Naive thymus-derived CD4-positive, alpha-beta T cell (primary cell): ENCODE measurements around the gene ZBBX. TPM values are rescaled to one million over a fixed set of nuclear protein-coding genes. Genes with fewer than 3 reads are reported as not detected.

Source experiments
- ATAC-seq: fragments of 150-1000 bp; cut with Tn5 transposase; 2 replicates; pipeline ENCODE4 v1.10.0; 2021; ENCODE audit warnings: mild to moderate bottlenecking, moderate library complexity
- CTCF ChIA-PET: fragments of 350-600 bp; sonication (Branson Sonifier 250); formaldehyde crosslinking; loops from one replicate; lab custom pipeline; 2021; ENCODE audit warnings: antibody characterized with exemption; lab: Charles Lee
- POLR2A ChIA-PET: fragments of 350-600 bp; sonication (Branson Sonifier 250); formaldehyde crosslinking; loops from one replicate; lab custom pipeline; 2021; ENCODE audit warnings: antibody characterized with exemption, inconsistent platforms; lab: Charles Lee
- DNase-seq, 9 donors: peaks; one replicate each; pipeline versions ENCODE4 v3.0.0 to v3.0.0-alpha.2; 2020 to 2022; ENCODE audit warnings: mixed read lengths in 1 of 9
- H3K27ac ChIP-seq: one replicate; pipeline ENCODE4 v1.7.0; 2013; ENCODE audit warnings: mild to moderate bottlenecking, low read depth, low read length, moderate library complexity
- H3K27me3 ChIP-seq, 2 donors: one replicate each; pipeline ENCODE4 v1.7.0; 2013; ENCODE audit warnings: low read length in 2 of 2, mild to moderate bottlenecking in 2 of 2, moderate library complexity in 2 of 2; ENCODE audit not compliant: control insufficient read depth in 2 of 2, insufficient read depth in 2 of 2
- H3K36me3 ChIP-seq, 3 experiments: 1 replicate in 2 of 3; 2 replicates in 1 of 3; pipeline ENCODE4 v1.7.0; 2013; ENCODE audit warnings: low read length in 3 of 3, mild to moderate bottlenecking in 3 of 3, moderate library complexity in 1 of 3; ENCODE audit not compliant: insufficient read depth in 3 of 3, control insufficient read depth in 2 of 3
- H3K4me1 ChIP-seq, 2 donors: one replicate each; pipeline ENCODE4 v1.7.0; 2013; ENCODE audit warnings: low read length in 2 of 2, mild to moderate bottlenecking in 2 of 2, moderate library complexity in 1 of 2; ENCODE audit not compliant: control insufficient read depth in 2 of 2, insufficient read depth in 2 of 2
- H3K4me3 ChIP-seq: 2 replicates; pipeline ENCODE4 v1.7.0; 2013; ENCODE audit warnings: mild to moderate bottlenecking, low read length
- H3K9me3 ChIP-seq, 3 experiments: 1 replicate in 2 of 3; 2 replicates in 1 of 3; pipeline ENCODE4 v1.7.0; 2013; ENCODE audit warnings: low read length in 3 of 3; ENCODE audit not compliant: control insufficient read depth in 2 of 3
- H3K27ac Mint-ChIP-seq, 9 donors: one replicate each; pipeline ENCODE4 v1.8.0; 2020 to 2022; ENCODE audit warnings: mixed read lengths in 9 of 9, mild to moderate bottlenecking in 8 of 9, moderate library complexity in 5 of 9, inconsistent platforms in 2 of 9
- H3K27me3 Mint-ChIP-seq, 5 donors: one replicate each; pipeline ENCODE4 v1.8.0; 2021 to 2022; ENCODE audit warnings: mixed read lengths in 5 of 5, mild to moderate bottlenecking in 1 of 5
- H3K36me3 Mint-ChIP-seq, 5 donors: one replicate each; pipeline ENCODE4 v1.8.0; 2020 to 2022; ENCODE audit warnings: mixed read lengths in 5 of 5, mild to moderate bottlenecking in 3 of 5, inconsistent platforms in 1 of 5
- H3K4me1 Mint-ChIP-seq, 7 donors: one replicate each; pipeline ENCODE4 v1.8.0; 2020 to 2022; ENCODE audit warnings: mixed read lengths in 7 of 7, mild to moderate bottlenecking in 3 of 7, inconsistent platforms in 1 of 7
- H3K4me3 Mint-ChIP-seq, 10 donors: one replicate each; pipeline ENCODE4 v1.8.0; 2020 to 2022; ENCODE audit warnings: mild to moderate bottlenecking in 10 of 10, mixed read lengths in 10 of 10, moderate library complexity in 6 of 10, inconsistent platforms in 2 of 10
- H3K9me3 Mint-ChIP-seq, 11 donors: one replicate each; pipeline ENCODE4 v1.8.0; 2020 to 2022; ENCODE audit warnings: mixed read lengths in 11 of 11, mild to moderate bottlenecking in 4 of 11, inconsistent platforms in 1 of 11, moderate library complexity in 1 of 11
- intact Hi-C, 2 donors: fragments of 100-400 bp; cut with micrococcal nuclease; formaldehyde crosslinking; loops; one replicate each; pipeline ENCODE4 v1.15.1; 2023
- polyA plus RNA-seq, 2 donors: library from polyadenylated mRNA; unstranded; fragments of 300-500 nt; fragmentation: Illumina TruSeq; gene quantifications; one replicate each; pipeline ENCODE4 v1.2.3, GENCODE V29; 2021
- total RNA-seq, 6 experiments: library from RNA in 5 of 6; stranded (reverse) in 5 of 6; gene quantifications; 1 replicate in 5 of 6; 2 replicates in 1 of 6; pipeline ENCODE4 v1.2.3 and lab custom pipeline; 2021 to 2026

Gene ZBBX
- total and polyA plus RNA-seq, 7 experiments from 2014 or later: not detected

GRCh38 chr3:167241048-167241845, 138.8 kb downstream of the ZBBX start:
- no peaks in the 10 kb centered on the region for H3K36me3 ChIP-seq
- H3K4me3 Mint-ChIP-seq: no peak overlapping the region
- H3K4me3 ChIP-seq: no peak overlapping the region
- intact Hi-C loops: no loop called here
- H3K27me3 ChIP-seq: no peaks in the 10 kb centered on the region
- H3K27me3 Mint-ChIP-seq: no peaks in the 10 kb centered on the region
- H3K9me3 ChIP-seq: no peaks in the 10 kb centered on the region
- no peak overlapping the region for H3K27ac ChIP-seq
- no peaks in the 10 kb centered on the region for H3K4me1 Mint-ChIP-seq
- POLR2A ChIA-PET: no interaction called here
- CTCF ChIA-PET: no interaction called here
- H3K9me3 Mint-ChIP-seq: peaks cover 0 to 9% (median 2%) of the 10 kb centered on the region in 11 donors
- H3K36me3 Mint-ChIP-seq: no peaks in the 10 kb centered on the region
- H3K27ac Mint-ChIP-seq: no peak overlapping the region
- DNase-seq: no peak
- no peaks in the 10 kb centered on the region for H3K4me1 ChIP-seq
- no peak for ATAC-seq

GRCh38 chr3:167228135-167228534, 152.0 kb downstream of the ZBBX start:
- H3K27ac ChIP-seq: no peak overlapping the region
- intact Hi-C loops: no loop called here
- H3K4me3 ChIP-seq: no peak overlapping the region
- H3K27me3 Mint-ChIP-seq: no peaks in the 10 kb centered on the region
- peaks cover 0 to 12% (median 0%) of the 10 kb centered on the region in 11 donors for H3K9me3 Mint-ChIP-seq
- ChIA-PET CTCF (no interaction called here), POLR2A (no interaction called here)
- H3K4me3 Mint-ChIP-seq: no peak overlapping the region
- ATAC-seq (no peak), DNase-seq (no peak)
- H3K27ac Mint-ChIP-seq: no peak overlapping the region
- H3K4me1 Mint-ChIP-seq: no peaks in the 10 kb centered on the region
- H3K36me3 Mint-ChIP-seq: no peaks in the 10 kb centered on the region
- H3K4me1 ChIP-seq: no peaks in the 10 kb centered on the region
- no peaks in the 10 kb centered on the region for H3K9me3 ChIP-seq
- no peaks in the 10 kb centered on the region for H3K27me3 ChIP-seq
- H3K36me3 ChIP-seq: no peaks in the 10 kb centered on the region

GRCh38 chr3:167225821-167226220, 154.3 kb downstream of the ZBBX start:
- H3K36me3 ChIP-seq: no peaks in the 10 kb centered on the region
- Mint-ChIP-seq H3K9me3 (peaks cover 0 to 15% (median 1%) of the 10 kb centered on the region in 11 donors), H3K36me3 (no peaks in the 10 kb centered on the region), H3K4me3 (no peak overlapping the region), H3K27me3 (no peaks in the 10 kb centered on the region), H3K4me1 (no peaks in the 10 kb centered on the region), H3K27ac (no peak overlapping the region)
- no peak for ATAC-seq
- H3K4me1 ChIP-seq: no peaks in the 10 kb centered on the region
- ChIA-PET CTCF (no interaction called here), POLR2A (no interaction called here)
- intact Hi-C loops: no loop called here
- H3K27me3 ChIP-seq: no peaks in the 10 kb centered on the region
- DNase-seq: no peak
- no peak overlapping the region for H3K27ac ChIP-seq
- H3K9me3 ChIP-seq: no peaks in the 10 kb centered on the region
- H3K4me3 ChIP-seq: no peak overlapping the region

- Mint-ChIP-seq H3K4me3 (no peak overlapping the region), H3K27ac (no peak overlapping the region), H3K9me3 (peaks cover 0 to 22% (median 5%) of the 10 kb centered on the region in 11 donors), H3K4me1 (no peaks in the 10 kb centered on the region), H3K36me3 (no peaks in the 10 kb centered on the region), H3K27me3 (no peaks in the 10 kb centered on the region)
- ATAC-seq: no peak
- H3K36me3 ChIP-seq: no peaks in the 10 kb centered on the region
- POLR2A ChIA-PET: no interaction called here
- H3K27me3 ChIP-seq: no peaks in the 10 kb centered on the region
- no peaks in the 10 kb centered on the region for H3K4me1 ChIP-seq
- no peak overlapping the region for H3K4me3 ChIP-seq
- CTCF ChIA-PET: interaction anchor here (0.5 kb wide), 1 partner anchor 692 kb away, joined by 3 read pairs; no protein-coding TSS in a partner anchor
- H3K9me3 ChIP-seq: no peaks in the 10 kb centered on the region
- no peak overlapping the region for H3K27ac ChIP-seq
- DNase-seq: no peak
- intact Hi-C loops: no loop called here
Measured at GRCh38 chr3:167209011-167209410, 171.1 kb downstream of the ZBBX start.

GRCh38 chr3:167203062-167203461, 177.0 kb downstream of the ZBBX start:
- Mint-ChIP-seq H3K36me3 (no peaks in the 10 kb centered on the region), H3K27me3 (no peaks in the 10 kb centered on the region), H3K4me1 (peaks cover 0 to 1% (median 0%) of the 10 kb centered on the region in 7 donors), H3K4me3 (no peak overlapping the region), H3K27ac (no peak overlapping the region), H3K9me3 (peaks cover 0 to 5% (median 0%) of the 10 kb centered on the region in 11 donors)
- H3K27me3 ChIP-seq: no peaks in the 10 kb centered on the region
- intact Hi-C loops: no loop called here
- CTCF ChIA-PET: no interaction called here
- ATAC-seq: no peak
- H3K9me3 ChIP-seq: no peaks in the 10 kb centered on the region
- no peaks in the 10 kb centered on the region for H3K4me1 ChIP-seq
- no peaks in the 10 kb centered on the region for H3K36me3 ChIP-seq
- DNase-seq: no peak
- POLR2A ChIA-PET: no interaction called here
- no peak overlapping the region for H3K4me3 ChIP-seq
- no peak overlapping the region for H3K27ac ChIP-seq

- Histone ChIP-seq H3K4me3 (no peak overlapping the region), H3K36me3 (no peaks in the 10 kb centered on the region), H3K27ac (no peak overlapping the region), H3K4me1 (no peaks in the 10 kb centered on the region), H3K27me3 (no peaks in the 10 kb centered on the region), H3K9me3 (no peaks in the 10 kb centered on the region)
- Mint-ChIP-seq H3K27me3 (no peaks in the 10 kb centered on the region), H3K27ac (no peak overlapping the region), H3K4me1 (peaks cover 0 to 1% (median 0%) of the 10 kb centered on the region in 7 donors), H3K9me3 (peaks cover 0 to 6% (median 0%) of the 10 kb centered on the region in 11 donors), H3K4me3 (no peak overlapping the region), H3K36me3 (no peaks in the 10 kb centered on the region)
- ChIA-PET POLR2A (no interaction called here), CTCF (no interaction called here)
- DNase-seq (no peak), ATAC-seq (no peak)
- intact Hi-C loops: no loop called here
Measured at GRCh38 chr3:167198949-167199600, 181.0 kb downstream of the ZBBX start.
